CD4-positive, alpha-beta T cell treated with Interleukin-15 for 4 hours (primary cell): ENCODE measurements around the gene ARVCF.

Source experiments
- DNase-seq: peaks from one replicate; pipeline ENCODE4 v3.0.0-alpha.2; 2020; ENCODE audit warnings: low spot score

ARVCF gene

GRCh38 chr22:20016734-20017621 is at the start of gene ARVCF:
Gene ARVCF, minus strand, starts transcription at chr22:20016823. Its CDS starts 26,029 bp downstream, at chr22:19990794.
- DNase-seq: peak; percentile 93

- no peak for DNase-seq
Measured at GRCh38 chr22:20065896-20066616, 49.4 kb upstream of the ARVCF start.

GRCh38 chr22:20064545-20065262 is 48.1 kb upstream of the ARVCF start:
- DNase-seq: no peak

- no peak for DNase-seq
Measured at GRCh38 chr22:20064140-20064480, 47.5 kb upstream of the ARVCF start.

- no peak for DNase-seq
Measured at GRCh38 chr22:20063271-20064139, 46.9 kb upstream of the ARVCF start.

- DNase-seq: no peak
Measured at GRCh38 chr22:20062766-20063083, 46.1 kb upstream of the ARVCF start.

- DNase-seq: no peak
Measured at GRCh38 chr22:20062043-20062765, 45.6 kb upstream of the ARVCF start.

GRCh38 chr22:20061481-20061861 is 44.8 kb upstream of the ARVCF start:
- DNase-seq: no peak

- DNase-seq: no peak
Measured at GRCh38 chr22:20060700-20061480, 44.3 kb upstream of the ARVCF start.

- no peak for DNase-seq
Measured at GRCh38 chr22:20058989-20059770, 42.6 kb upstream of the ARVCF start.

GRCh38 chr22:20057596-20058268 is 41.1 kb upstream of the ARVCF start:
- DNase-seq: no peak

GRCh38 chr22:20056696-20057386 is 40.2 kb upstream of the ARVCF start:
- no peak for DNase-seq

- no peak for DNase-seq
Measured at GRCh38 chr22:20056161-20056560, 39.5 kb upstream of the ARVCF start.

- no peak for DNase-seq
Measured at GRCh38 chr22:20055654-20056053, 39.0 kb upstream of the ARVCF start.

GRCh38 chr22:20055144-20055543 is 38.5 kb upstream of the ARVCF start:
- no peak for DNase-seq

GRCh38 chr22:20054485-20054884 is 37.9 kb upstream of the ARVCF start:
- DNase-seq: no peak

- no peak for DNase-seq
Measured at GRCh38 chr22:20054034-20054427, 37.4 kb upstream of the ARVCF start.

- no peak for DNase-seq
Measured at GRCh38 chr22:20053407-20054033, 36.9 kb upstream of the ARVCF start.
